Measurements from ENCODE around the gene TMEM62. TPM values are rescaled to one million over a fixed set of nuclear protein-coding genes. Genes with fewer than 3 reads are reported as not detected.
"Not testable (repeated sequence)": the region's sequence is repeated elsewhere in the genome, so short reads cannot be mapped to it uniquely, and the experiment has no call there.

TMEM62 gene
- total RNA-seq, 1 donor from 2014 or later, result 26.1 TPM

GRCh38 chr15:43121863-43122262, 11.5 kb upstream of the TMEM62 start:
- FAIRE-seq, result no peak
- TF ChIP-seq CTCF (IDR thresholded peaks at IDR 0.05; ENCODE audit: insufficient read depth, low read length, severe bottlenecking), result no peak
- Histone ChIP-seq H3K27me3 (ENCODE audit: control insufficient read depth, insufficient read depth, low read length) (no peaks in the 10 kb centered on the region), H3K4me3 (ENCODE audit: low read depth, low read length) (no peak overlapping the region), H3K36me3 (ENCODE audit: control insufficient read depth, insufficient read depth, low read length) (no peaks in the 10 kb centered on the region)
- DNase-seq (ENCODE audit: low read depth), result no peak

- DNase-seq (ENCODE audit: low read depth), result no peak
- Histone ChIP-seq H3K27me3 (ENCODE audit: control insufficient read depth, insufficient read depth, low read length) (no peaks in the 10 kb centered on the region), H3K4me3 (ENCODE audit: low read depth, low read length) (no peak overlapping the region), H3K36me3 (ENCODE audit: control insufficient read depth, insufficient read depth, low read length) (no peaks in the 10 kb centered on the region)
- TF ChIP-seq CTCF (IDR thresholded peaks at IDR 0.05; ENCODE audit: insufficient read depth, low read length, severe bottlenecking), result no peak
- no peak for FAIRE-seq
These were observed 8.2 kb upstream of the TMEM62 start for GRCh38 chr15:43125100-43125661.

GRCh38 chr15:43126356-43126755, 7.0 kb upstream of the TMEM62 start:
- no peaks in the 10 kb centered on the region for H3K36me3 ChIP-seq (ENCODE audit: control insufficient read depth, insufficient read depth, low read length)
- H3K27me3 ChIP-seq (ENCODE audit: control insufficient read depth, insufficient read depth, low read length), result no peaks in the 10 kb centered on the region
- FAIRE-seq (no peak), DNase-seq (ENCODE audit: low read depth) (no peak)
- no peak for TF ChIP-seq CTCF (IDR thresholded peaks at IDR 0.05; ENCODE audit: insufficient read depth, low read length, severe bottlenecking)
- H3K4me3 ChIP-seq (ENCODE audit: low read depth, low read length), result no peak overlapping the region

GRCh38 chr15:43127752-43128151, 5.6 kb upstream of the TMEM62 start:
- H3K27me3 ChIP-seq (ENCODE audit: control insufficient read depth, insufficient read depth, low read length), result no peaks in the 10 kb centered on the region
- TF ChIP-seq CTCF (IDR thresholded peaks at IDR 0.05; ENCODE audit: insufficient read depth, low read length, severe bottlenecking), result no peak
- H3K4me3 ChIP-seq (ENCODE audit: low read depth, low read length), result no peak overlapping the region
- no peaks in the 10 kb centered on the region for H3K36me3 ChIP-seq (ENCODE audit: control insufficient read depth, insufficient read depth, low read length)
- DNase-seq (ENCODE audit: low read depth), result no peak
- no peak for FAIRE-seq

- H3K27me3 ChIP-seq (ENCODE audit: control insufficient read depth, insufficient read depth, low read length); H3K4me3 ChIP-seq (ENCODE audit: low read depth, low read length); DNase-seq (ENCODE audit: low read depth); H3K36me3 ChIP-seq (ENCODE audit: control insufficient read depth, insufficient read depth, low read length); FAIRE-seq: not testable (repeated sequence)
These were observed 5.0 kb upstream of the TMEM62 start for GRCh38 chr15:43128174-43128979.

GRCh38 chr15:43128980-43129335, 4.4 kb upstream of the TMEM62 start:
- Histone ChIP-seq H3K27me3 (ENCODE audit: control insufficient read depth, insufficient read depth, low read length) (no peaks in the 10 kb centered on the region), H3K4me3 (ENCODE audit: low read depth, low read length) (no peak overlapping the region), H3K36me3 (ENCODE audit: control insufficient read depth, insufficient read depth, low read length) (no peaks in the 10 kb centered on the region)
- FAIRE-seq (no peak), DNase-seq (ENCODE audit: low read depth) (no peak)
- TF ChIP-seq CTCF (IDR thresholded peaks at IDR 0.05; ENCODE audit: insufficient read depth, low read length, severe bottlenecking), result no peak
